ENCODE data around the gene MPO.

MPO gene

GRCh38 chr17:58320163-58320558, 39.4 kb upstream of the MPO start:
- no peak for DNase-seq (ENCODE audit: low read depth in 2 of 2)

DNA sequence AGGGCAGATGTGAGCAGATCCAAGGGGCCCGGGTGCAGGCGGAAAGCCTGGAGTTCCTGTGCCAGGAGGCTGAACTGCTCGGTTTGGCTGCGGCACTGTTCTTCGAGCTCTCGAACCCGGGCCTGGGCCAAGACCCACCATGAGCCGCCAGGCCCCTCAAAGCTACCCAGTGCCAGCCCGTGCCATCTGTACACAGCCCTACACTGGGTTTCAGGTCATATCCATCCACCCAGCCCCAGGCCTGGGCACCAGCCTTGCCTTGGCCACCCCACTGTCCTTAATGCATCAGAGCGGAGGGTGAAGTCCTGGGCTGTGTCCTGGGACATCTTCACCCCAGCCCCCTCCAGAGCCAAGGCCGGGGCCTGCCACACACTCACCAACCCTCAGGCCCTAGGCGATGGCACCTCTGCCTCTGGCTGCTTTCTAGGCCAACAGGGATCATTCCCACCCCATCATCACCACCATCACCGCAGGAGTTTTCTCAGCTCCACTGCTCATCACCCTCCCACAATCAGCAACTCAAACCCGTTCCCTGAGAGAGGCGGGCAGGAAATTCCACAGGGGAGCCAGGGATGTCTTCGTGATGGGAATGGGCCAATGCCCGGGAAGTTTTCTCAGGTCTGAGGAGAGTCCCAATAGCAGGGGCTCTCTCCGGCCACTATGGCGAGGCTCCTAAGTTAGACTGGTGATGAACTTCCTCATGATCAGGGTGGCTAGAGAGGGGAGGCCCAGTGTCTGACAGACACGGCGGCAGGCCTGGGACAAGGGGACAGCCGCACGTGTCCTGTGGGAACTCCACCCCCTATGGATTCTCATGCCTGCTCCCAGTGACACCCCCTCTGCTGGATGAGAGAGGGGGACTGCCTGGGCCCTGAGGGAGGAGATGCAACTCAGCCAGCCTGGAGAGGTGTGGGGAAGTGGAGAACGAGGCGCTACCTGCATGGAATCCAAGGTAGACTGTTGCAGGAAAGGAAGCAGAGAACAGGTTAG, 38.7 kb upstream of the MPO start:
- no peak for DNase-seq (ENCODE audit: low read depth in 2 of 2)

- DNase-seq (ENCODE audit: low read depth in 2 of 2) = no peak
These were observed 38.0 kb upstream of the MPO start for GRCh38 chr17:58318627-58319172.

- no peak for DNase-seq (ENCODE audit: low read depth in 2 of 2)
These were observed 37.3 kb upstream of the MPO start for GRCh38 chr17:58318065-58318481.

- peak; percentile 48 to 52 for DNase-seq (ENCODE audit: low read depth in 2 of 2)
These were observed 36.8 kb upstream of the MPO start for GRCh38 chr17:58317421-58318064.

- DNase-seq (ENCODE audit: low read depth in 2 of 2) = no peak
These were observed 35.7 kb upstream of the MPO start for GRCh38 chr17:58316260-58316960.

DNA sequence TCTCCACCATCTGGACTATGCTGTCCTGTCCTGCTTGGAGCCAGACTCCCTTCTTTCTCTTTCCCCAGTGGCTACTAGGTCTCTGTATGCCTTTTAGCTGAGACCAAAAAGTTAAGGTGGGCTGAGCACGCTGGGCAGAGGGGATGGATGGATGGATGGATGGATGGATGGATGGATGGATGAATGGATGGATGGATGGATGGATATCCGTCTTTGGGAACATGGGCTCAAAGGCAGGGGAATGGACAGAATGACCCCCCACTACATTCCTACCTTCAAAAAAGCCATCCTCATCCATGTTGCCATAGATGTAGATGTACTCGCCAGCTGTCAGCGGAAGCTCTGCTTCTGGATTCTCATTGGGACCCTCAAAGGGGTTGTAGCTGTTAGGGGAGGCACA, 35.0 kb upstream of the MPO start:
- no peak for DNase-seq (ENCODE audit: low read depth in 2 of 2)

DNA sequence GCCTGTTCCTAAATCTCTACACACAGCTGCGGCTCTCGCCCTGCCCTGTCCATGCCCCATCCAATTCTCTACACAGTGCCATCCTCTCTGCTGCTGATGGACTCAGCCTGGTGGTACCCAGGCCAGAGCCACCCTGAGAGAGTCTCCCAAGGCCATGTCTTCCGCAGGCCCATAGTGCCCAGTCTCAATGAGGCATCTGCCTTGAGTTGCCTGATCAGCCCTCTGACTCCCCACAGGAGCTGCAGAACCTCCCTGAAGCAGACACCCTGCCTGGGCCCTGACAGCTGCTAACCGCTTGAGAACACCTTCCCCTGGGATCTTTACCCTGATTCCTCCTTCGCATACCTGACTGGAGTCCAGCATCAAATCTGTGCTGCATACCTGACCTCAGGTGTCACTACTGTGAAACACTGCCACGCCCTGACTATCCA, 34.6 kb upstream of the MPO start:
- no peak for DNase-seq (ENCODE audit: low read depth in 2 of 2)

DNA sequence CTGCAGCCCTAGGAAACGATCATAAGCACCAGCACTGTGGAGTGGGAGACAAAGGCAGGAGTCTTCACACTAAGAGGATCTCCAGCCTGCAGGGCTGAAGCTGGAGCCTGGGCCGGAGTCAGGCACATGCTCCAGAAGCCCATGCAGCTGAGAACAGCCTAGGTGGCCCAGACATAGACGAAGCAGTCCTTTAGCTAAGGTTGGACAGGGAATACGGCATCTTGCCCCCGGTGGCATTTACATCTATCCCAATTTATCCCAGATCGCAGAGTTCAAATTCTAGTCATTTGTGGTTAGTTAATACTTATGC, 33.9 kb upstream of the MPO start:
- DNase-seq (ENCODE audit: low read depth in 2 of 2) = no peak

DNA sequence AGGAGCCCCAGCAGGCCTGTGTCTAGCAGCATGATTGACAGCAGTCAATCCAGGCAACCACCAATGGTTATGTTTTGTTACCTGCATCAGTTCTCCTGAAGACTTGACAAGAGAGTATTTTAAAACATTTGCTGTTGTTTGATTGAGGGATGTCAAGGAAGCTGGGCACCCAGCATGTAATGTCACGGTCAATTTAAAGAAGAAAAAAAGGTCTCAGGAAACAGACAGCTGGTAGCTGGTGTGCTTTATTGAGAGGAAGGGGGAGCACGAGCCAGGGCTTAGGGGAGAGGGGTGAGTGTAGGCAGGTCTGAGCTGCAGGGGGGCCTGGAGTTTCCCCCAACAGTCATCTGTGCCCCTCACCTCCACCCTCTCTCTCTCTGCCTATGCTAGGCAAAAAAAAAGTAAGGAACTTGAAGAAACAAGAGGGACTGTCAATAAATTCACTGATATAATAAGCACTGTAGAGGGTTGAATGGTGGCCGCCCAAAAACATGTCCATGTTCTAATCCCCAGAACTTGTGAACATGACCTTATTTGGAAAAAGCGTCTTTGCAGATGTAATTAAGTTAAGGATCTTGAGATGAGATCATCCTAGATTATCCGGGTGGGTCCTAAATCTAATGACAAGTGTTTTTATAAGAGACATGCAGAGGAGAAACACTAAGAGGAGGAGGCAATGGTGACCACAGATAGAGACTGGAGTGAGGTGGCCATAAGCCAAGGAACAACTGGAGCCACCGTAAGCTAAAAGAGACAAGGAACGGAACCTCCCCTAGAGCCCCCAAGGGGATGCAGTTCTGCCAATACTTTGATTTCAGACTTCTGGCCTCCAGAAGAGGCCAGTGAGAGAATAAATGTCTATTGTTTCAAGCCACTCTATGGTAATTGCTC, 33.3 kb upstream of the MPO start:
- no peak for DNase-seq (ENCODE audit: low read depth in 2 of 2)

DNA sequence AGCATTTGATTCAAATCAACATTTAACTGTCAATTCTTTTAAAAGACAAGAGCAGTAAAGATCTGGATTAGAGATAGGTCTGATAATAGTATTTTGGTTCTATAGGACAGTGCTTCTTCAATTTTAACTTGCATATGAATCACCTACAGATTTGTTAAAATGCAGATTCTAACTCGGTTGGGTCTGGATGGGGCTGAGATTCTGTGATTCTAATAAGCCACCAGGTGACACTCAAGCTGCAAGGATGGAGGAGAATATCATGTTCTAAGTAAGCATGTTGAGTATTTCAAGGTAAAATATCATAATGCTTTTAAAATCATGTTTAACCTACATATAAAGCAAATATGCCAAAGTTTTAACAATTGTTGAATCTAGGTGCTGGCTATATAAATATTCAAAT, 32.1 kb upstream of the MPO start:
- no peak for DNase-seq (ENCODE audit: low read depth in 2 of 2)

DNA sequence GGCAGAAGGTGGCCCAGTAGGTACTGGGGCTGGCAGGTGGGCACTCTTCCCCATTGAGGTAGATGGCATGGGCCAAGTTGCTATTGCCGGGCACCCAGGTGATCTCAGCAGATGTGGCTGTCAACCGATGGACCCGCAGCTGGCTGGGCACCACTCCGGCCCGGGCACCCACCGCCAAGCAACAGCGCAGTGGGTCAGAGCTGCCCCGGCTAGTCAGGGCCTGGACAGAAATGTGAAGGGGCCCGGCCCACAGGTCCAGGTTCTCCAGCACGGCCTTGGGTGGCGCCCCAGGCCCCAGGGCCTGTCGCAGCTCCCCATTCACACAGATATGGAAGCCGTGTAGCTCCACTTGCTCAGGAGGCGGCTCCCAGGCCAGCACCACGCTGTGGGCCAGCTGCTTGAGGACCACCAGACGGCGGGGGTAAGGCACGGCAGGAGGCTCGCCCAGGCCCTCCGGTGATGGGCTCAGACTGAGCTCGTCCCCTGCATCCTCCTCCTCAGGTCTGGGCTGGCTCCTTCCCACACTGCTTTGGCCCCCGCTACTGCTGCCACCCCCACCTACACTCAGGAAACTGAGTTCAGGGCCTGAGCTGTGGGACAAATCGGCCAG, 31.4 kb upstream of the MPO start:
- no peak for DNase-seq (ENCODE audit: low read depth in 2 of 2)

DNA sequence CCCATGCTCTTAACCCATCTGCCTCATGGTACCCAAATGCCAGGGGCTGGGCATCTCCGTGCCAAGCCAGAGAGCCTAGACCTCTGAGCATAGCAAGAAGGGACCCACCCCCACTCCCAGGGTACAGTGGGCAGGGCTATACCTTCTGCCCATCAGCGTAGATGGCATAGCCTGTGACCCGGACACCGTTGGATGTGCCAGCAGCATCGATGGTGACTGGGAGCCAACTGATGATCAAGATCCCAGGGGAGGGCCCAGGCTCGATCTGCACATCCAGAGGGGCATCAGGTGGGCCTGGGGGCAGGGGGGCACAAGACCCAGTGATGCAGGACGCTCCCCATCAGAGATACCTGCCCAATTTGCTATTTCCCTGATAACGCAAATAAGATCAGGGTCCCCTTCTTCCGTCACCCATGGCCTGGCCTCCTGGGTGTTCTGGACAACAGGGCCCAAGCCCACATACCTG, 30.7 kb upstream of the MPO start:
- DNase-seq (ENCODE audit: low read depth in 2 of 2) = no peak

DNA sequence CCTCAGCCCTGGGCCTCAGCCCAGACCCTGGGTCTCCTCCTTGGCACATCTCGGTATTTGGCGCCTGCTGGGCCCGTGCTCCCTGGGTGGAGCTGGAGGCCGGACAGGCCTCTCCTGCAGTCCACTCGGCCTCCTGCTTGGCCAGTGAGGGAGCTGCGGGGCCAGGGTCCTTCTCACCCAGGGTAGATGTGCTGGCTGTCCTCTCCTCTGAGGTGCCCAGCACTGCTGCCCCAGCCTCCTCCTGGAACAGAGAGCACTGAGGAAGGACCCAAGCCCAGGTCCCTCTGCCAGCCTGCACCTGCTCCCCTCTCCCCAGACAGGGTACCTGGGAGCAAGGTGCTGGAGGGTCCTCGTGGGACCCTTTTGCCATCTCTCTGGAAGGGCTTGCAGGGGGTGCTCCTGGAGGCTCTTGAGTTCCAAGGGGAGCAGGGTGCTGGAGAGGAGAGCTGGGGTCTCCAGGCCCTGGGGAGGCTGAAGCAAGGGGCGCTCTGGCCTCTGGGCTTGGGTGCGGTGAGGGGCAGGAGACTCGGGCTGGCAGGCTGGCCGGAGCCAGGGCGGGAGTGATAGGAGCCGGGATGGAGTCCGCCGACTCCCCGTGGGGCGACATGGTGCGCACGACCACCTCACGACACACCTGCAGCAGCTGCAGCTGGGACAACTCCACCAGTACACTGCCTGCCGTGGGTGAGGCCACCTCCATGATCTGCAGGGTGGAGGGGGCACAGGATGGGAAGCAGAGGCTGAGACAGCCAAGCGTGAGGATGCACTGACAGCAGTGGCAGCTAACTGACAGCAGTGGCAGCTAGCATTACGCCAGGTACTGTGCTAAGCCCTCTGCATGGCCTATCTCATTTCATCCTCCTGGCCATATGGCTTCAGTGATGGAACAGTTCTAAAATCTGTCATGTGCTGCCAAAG, 30.0 kb upstream of the MPO start:
- no peak for DNase-seq (ENCODE audit: low read depth in 2 of 2)

DNA sequence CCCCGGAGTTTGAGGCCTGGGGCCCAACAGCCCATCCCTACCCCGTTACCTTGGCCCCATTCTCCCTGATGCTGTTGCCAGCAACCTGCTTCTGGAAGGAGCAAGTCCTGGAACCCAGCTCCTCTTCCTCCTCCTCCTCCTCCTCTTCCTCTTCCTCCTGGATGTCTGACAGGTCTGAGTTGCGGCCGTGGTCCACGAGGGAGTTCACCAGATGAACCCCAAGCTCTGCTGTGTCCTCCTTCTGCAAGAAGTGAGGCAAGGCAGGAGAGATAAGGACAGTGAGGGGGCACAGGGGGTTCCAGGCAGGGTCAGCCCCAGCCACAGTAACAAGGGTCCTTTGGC, 29.2 kb upstream of the MPO start:
- DNase-seq (ENCODE audit: low read depth in 2 of 2) = no peak

GRCh38 chr17:58308985-58309917, 28.5 kb upstream of the MPO start:
- no peak for DNase-seq (ENCODE audit: low read depth in 2 of 2)

DNA sequence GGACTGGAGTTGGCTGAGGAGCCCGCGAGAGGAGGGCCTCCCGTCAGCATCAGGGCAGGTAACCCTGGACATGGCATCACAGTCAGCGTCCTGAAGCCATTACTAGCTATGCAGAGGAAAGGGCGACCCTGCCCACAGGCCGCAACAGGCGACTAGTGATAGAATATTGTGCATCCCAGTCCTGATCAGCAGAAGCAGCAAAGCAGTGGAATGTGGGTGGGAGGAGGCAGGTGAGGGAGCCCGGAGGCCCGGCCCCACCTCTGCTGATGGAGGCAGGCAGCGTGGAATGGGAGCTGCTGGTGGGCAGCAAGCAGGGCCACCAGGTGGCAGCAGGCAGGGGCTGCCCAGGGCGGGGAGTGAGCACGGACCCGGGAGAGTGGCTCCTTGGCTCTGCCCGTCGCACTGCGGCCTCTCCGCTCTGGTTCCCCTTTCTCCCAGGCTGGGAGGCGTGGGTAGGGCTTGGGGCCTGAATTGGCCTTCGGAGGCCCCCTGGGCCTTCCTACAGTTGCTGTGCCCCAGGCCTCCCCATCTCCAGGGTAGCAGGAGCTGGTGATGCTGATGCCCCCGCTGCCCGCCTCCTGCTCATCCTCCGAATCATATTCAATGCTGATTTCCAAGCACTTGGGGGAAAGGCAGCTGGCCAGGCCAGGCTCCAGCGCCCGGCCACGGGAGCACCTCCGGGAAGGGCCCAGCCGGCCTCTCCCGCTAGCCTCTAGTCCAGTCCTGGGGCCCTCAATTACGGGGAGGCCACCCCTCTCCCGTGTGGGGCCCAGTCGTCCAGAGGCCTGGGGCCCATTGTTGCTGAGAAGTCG, 27.6 kb upstream of the MPO start:
- DNase-seq (ENCODE audit: low read depth in 2 of 2) = no peak
